Omental fat pad (tissue), 4 donors: ENCODE data around the gene TSHZ1. TPM values are rescaled to one million over a fixed set of nuclear protein-coding genes. Genes with fewer than 3 reads are reported as not detected.

Experiments used
- ATAC-seq: fragments of 150-250 bp; one replicate; pipeline ENCODE4 v1.9.1; 2016; ENCODE audit warnings: mild to moderate bottlenecking, moderate library complexity; ENCODE audit not compliant: low FRiP score
- DNase-seq: peaks from one replicate; pipeline ENCODE4 v3.0.0-alpha.2; 2019; ENCODE audit warnings: low spot score
- total RNA-seq, 4 donors: library from RNA; depleted of rRNA; stranded (reverse); fragments of >200 nt; gene quantifications; one replicate each; pipeline ENCODE4 v1.1.0, GENCODE V29; 2016
- TF ChIP-seq, protein P1 (sequence below), 3 donors: fragments of 450-650 bp; IDR thresholded peaks; one replicate each; pipeline ENCODE4 v1.5.1; 2016 to 2017; ENCODE audit warnings: antibody characterized with exemption in 3 of 3, mild to moderate bottlenecking in 3 of 3, moderate library complexity in 2 of 3

The TSHZ1 gene
- total RNA-seq, 4 donors from 2014 or later, result 11.6 to 18.4 (median 13.7) TPM

DNA sequence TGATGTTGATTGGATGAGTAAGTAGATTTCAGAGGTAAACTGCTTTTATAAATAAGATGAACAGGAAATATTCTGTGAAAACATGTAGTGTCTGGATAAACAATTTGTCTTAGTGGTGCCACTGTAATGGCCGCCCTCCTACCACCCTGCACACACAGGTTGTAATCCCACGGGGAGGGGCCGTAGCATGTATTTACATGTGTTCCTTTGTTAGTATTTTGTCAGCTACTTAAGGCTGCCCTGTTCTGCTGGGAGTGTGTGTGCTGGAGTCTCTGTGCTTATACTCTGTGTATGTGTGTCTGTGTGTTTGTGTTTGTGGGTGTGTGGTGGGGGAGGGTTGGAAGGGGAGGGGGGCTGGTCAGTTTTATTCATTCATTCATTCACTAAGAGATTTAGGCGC, 5.1 kb downstream of the TSHZ1 start:
- DNase-seq (no peak), ATAC-seq (no peak)
- TF ChIP-seq, protein P1, sequence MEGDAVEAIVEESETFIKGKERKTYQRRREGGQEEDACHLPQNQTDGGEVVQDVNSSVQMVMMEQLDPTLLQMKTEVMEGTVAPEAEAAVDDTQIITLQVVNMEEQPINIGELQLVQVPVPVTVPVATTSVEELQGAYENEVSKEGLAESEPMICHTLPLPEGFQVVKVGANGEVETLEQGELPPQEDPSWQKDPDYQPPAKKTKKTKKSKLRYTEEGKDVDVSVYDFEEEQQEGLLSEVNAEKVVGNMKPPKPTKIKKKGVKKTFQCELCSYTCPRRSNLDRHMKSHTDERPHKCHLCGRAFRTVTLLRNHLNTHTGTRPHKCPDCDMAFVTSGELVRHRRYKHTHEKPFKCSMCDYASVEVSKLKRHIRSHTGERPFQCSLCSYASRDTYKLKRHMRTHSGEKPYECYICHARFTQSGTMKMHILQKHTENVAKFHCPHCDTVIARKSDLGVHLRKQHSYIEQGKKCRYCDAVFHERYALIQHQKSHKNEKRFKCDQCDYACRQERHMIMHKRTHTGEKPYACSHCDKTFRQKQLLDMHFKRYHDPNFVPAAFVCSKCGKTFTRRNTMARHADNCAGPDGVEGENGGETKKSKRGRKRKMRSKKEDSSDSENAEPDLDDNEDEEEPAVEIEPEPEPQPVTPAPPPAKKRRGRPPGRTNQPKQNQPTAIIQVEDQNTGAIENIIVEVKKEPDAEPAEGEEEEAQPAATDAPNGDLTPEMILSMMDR (IDR thresholded peaks at IDR 0.05), result no peak

DNA sequence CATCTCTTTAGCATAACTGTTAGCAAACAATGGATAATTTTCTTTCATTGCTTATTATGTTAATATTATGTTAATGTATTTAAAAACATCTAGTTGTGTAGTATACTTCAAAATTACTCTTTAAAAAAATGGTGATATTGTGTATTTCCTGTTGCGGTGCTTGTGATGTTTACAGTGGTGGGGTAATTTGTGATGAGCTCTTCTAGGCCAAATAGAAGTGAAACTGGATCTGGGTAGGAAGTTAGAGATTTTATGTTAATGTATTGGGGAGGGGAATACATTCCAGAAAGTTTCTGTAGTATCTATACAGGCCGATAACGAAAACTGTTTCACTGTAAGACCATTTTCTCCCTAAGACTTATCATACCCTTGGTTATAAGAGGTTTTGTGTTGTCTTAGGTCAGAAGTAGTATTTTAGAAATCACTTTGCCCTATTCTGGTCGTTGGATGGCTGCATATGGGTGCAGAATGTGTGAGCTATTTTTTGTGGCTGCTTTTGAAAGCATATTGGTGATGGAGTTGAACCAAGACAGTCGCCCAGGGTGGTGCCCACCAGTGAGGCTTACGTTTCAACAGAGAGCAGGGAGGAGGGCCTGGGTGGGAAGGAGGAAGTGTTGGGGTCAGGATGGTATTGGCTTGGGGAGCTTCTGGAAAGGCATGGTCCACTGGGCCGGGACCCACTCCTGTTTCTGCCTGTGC, 5.8 kb downstream of the TSHZ1 start:
- DNase-seq (no peak), ATAC-seq (no peak)
- TF ChIP-seq, protein P1 (IDR thresholded peaks at IDR 0.05), result no peak

DNA sequence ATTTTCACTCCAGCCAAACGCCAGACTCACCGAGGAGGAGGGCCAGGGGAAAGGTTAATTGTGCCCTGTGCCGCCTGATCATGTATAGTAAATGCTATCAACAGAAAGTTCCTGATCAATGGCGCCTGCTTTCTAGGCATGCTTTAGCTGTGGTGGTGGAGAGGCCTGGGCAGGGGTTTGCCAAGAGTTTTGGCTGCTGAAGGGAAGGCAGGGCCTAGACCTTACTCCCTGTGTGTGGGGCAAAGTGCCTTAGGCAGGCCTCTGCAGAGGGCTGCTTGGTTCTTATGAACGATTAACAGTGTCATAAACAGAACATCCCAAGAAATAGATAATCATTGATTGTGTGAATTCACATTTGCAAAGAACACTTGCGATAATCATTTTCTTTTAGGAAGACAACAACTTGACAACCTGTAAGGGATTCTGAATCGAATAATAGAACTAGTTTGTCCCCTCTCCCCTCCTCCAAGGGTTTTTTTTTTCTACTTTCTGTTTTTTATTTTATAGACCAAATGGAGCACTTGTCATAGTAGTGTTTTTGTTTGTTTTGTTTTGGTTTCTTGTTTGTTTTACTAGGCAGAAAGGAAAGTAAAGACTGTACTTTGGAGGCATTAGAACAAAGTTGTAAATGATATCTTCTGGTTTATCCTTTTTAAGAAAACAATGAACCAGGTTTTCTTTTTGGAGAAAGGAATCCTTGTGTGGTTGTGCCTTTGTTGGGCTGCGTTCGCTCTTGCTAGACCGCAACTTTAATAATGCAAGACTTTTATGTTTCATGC, 6.5 kb downstream of the TSHZ1 start:
- TF ChIP-seq, protein P1 (IDR thresholded peaks at IDR 0.05), result no peak
- ATAC-seq (no peak), DNase-seq (no peak)

DNA sequence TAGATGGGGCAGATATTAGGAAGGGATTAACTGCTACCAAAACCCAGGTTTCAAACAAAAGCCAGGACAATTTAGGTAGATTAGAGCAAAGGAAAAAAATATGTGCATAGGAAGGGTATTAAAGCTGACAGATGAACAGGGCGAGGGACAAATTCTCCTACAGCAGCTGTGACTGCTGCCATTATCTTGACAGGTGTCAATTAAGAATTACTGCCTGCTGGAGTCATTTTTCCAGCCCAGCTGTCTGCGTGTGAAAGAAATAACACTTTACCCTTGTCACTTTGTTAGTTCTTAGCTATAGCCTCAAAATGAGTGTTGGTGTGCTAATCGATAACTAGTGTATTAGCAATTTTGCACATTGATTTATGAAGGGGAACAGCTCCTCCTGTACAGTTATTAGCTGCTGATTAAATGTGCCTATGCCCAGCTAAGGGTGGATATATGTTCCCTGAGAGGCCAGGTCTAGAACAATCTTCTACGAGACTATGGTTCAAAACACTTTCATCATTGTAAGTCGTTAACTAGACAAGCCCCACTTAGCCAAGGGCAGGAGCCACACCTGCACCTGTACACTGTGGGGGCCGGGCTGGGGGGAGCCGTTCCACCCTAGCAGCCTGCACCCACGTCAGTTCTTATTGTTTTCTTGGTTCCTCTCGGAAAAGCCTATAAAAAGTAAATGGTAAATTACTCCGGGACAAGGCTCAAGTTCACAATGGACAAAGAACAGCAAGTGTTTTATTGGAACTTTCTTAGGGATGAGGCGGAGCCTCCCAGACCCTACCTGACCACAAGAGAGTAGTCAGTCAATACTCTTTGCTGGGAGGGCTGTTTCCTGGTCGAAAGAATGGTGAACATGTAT, 7.7 kb downstream of the TSHZ1 start:
- TF ChIP-seq, protein P1 (IDR thresholded peaks at IDR 0.05), result no peak
- DNase-seq, result no peak
- ATAC-seq, result no peak

DNA sequence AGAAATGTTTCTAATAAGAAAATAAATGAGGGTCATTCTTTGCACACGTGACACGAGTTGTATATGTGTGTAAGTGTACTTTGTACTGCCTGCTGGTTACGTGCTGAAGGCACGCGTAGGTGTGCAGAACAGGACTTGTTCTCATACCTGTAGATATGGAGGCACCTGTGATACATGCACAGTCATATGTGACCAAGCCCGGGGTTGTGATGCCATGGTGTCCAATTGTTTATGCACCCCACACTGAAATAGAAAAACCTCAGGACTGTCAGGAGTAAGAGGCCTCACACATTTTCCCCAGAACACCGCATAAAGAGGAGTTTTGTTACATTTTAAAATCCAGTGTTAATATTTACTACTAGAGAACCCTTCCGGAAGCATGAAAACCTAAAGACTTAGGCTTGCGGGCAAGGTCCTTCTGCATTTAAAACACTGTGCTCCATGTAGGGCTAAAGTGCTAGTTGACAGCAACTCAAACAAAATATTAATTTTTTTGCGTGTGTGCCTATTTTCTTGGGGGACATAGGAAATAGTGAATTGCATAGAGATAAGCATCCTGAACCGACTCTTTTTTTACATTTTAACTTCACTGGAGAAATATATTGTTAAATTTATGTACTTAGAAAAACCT, 9.3 kb downstream of the TSHZ1 start:
- ATAC-seq, result no peak
- TF ChIP-seq, protein P1 (IDR thresholded peaks at IDR 0.05), result no peak
- DNase-seq, result no peak

DNA sequence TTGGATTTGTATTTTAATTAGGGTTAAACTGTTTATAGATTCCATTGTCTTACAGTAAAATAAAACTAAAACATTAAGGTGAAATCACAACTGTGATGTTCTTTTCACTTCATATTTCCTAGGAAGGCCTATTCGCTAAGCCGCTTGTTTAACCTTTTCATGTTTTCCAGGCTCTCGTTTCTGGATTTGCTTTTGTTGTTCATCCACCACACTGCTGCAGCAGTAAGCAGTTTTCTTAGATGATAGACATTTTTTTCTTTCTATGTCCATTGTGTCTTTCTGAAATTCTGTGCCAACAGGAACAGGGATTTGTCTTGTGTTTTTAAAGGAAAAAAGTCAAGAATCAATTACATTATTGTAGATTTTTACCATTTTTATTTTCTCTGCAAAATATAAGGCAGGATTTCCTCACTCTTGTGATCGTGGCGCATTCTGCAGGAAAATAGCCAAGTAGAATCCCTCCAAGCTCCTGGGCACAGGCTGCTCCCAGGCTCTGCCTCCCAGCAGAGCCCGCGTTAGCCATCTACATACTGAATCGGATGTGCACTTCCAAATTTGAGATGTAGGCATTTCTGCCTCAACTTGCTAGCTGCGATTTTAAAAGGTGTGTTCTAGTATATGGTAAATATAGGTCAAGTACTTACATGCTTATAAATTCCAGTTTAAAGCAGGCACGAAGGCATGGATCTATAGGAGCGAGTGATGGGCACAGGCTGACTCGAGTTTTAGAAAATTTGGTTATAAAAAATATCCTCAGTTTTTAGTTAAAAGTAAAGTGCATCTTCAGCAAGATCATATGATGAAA, 10.2 kb downstream of the TSHZ1 start:
- no peak for DNase-seq
- ATAC-seq, result no peak
- TF ChIP-seq, protein P1 (IDR thresholded peaks at IDR 0.05), result no peak
